Measurements from ENCODE around the gene CALD1.

DNA sequence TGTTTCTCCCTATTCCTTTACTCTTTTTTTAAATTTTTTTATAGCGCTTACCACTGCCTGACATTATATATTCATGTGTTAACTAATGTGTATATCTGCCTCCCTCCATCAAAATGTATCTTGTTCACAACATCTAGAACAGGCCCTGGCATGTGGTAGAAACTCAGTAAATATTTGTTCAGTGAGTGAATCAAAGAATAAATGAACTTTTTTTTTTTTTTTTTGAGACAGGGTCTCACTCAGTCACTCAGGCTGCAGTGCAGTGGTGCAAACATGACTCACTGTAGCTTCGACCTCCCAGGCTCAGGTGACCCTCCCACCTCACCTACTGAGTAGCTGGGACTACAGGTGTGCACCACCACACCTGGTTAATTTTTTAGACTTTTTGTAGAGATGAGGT, 7.5 kb upstream of the CALD1 start:
- TF ChIP-seq, protein P1, sequence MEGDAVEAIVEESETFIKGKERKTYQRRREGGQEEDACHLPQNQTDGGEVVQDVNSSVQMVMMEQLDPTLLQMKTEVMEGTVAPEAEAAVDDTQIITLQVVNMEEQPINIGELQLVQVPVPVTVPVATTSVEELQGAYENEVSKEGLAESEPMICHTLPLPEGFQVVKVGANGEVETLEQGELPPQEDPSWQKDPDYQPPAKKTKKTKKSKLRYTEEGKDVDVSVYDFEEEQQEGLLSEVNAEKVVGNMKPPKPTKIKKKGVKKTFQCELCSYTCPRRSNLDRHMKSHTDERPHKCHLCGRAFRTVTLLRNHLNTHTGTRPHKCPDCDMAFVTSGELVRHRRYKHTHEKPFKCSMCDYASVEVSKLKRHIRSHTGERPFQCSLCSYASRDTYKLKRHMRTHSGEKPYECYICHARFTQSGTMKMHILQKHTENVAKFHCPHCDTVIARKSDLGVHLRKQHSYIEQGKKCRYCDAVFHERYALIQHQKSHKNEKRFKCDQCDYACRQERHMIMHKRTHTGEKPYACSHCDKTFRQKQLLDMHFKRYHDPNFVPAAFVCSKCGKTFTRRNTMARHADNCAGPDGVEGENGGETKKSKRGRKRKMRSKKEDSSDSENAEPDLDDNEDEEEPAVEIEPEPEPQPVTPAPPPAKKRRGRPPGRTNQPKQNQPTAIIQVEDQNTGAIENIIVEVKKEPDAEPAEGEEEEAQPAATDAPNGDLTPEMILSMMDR (IDR thresholded peaks at IDR 0.05): no peak
- TF ChIP-seq POLR2A (IDR thresholded peaks at IDR 0.05) (no peak), EP300 (IDR thresholded peaks at IDR 0.05) (no peak), POLR2AphosphoS5 (IDR thresholded peaks at IDR 0.05) (no peak)

All from stomach (tissue), 4 donors.